C1 segment of cervical spinal cord (tissue), 14 donors: ENCODE results near the gene YAF2.

Experiments used
- DNase-seq, 14 donors: peaks; one replicate each; lab custom pipeline; 2025; lab: John Stamatoyannopoulos, UW

The YAF2 gene, protein sequence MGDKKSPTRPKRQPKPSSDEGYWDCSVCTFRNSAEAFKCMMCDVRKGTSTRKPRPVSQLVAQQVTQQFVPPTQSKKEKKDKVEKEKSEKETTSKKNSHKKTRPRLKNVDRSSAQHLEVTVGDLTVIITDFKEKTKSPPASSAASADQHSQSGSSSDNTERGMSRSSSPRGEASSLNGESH

DNA sequence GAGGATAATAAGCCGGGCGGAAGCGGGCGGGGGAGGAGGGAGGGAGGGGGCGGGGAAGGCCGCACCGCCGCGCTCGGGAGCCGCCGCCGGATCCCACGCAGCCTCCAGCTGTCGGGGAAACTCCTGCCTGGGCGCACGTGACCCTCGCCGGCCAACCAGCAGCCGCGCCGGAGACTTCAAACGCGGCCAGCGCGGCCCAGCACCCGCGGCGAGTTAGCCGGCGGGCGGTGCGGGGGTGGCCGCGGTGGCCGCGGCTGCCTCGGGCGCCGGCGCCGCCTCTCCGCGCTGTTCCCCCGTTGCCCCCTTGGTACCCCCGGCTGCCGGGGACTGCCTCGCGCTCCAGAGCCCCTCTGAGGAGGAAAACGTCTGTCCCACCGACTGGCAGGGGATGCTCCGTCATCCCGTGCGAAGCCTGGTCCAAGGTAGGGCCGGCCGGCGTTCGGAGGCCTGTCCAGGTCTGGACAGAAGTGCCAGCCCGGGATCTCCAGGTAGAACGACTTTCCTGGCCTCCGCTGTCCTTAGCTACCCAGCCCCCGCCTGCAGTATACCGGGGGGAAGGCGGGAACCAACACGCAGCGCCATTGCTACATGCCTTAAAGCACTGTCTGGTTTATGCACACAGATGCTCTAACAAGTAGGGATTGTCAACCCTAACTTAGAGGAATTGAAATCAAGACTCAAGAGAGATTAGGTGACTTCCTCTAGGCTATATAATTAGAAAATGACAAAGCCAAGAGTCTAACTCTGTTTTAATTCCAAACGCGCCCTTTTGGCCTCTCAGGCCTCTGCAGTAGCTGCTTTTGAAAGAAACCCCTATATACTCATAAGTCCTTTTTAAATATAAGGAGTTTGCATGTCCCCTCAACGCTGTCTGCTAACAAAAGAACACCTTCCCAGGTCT, at the start of gene YAF2:
TSS of gene YAF2 (minus strand) at position 9 of the 901 bp plus-strand sequence. CDS start 68 bp downstream, outside the sequence.
- peak; percentile 17 to 91 (median 82) for DNase-seq

DNA sequence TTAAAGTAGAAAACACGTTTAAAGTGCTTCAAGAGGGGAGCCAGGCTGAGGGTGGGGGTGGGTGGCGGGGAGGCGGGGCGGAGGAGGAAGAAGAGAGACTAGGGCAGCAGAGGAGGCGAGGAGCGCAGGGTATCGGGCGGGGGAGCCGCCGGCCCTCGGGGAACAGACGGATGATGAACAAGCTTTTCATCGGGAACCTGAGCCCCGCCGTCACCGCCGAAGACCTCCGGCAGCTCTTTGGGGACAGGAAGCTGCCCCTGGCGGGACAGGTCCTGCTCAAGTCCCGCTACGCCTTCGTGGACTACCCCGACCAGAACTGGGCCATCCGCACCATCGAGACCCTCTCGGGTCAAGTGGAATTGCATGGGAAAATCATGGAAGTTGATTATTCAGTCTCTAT, 48.7 kb upstream of the YAF2 start:
- no peak for DNase-seq

DNA sequence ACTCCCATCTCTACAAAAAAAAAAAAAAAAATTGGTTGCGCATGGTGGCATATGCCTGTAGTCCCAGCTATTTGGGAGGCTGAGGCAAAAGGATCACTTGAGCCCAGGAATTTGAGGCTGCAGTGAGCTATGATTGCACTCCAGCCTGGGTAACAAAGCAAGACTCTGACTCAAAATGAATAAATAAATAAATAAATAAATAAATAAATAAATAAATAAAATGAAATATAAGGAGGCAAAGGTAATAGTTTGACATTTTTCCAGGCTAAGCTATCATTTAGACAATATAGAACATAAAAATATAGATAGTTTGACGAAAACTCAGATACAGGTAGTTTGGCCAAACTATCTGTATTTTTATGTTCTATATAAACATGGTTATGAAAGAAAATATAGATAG, 47.4 kb upstream of the YAF2 start:
- DNase-seq, result no peak

DNA sequence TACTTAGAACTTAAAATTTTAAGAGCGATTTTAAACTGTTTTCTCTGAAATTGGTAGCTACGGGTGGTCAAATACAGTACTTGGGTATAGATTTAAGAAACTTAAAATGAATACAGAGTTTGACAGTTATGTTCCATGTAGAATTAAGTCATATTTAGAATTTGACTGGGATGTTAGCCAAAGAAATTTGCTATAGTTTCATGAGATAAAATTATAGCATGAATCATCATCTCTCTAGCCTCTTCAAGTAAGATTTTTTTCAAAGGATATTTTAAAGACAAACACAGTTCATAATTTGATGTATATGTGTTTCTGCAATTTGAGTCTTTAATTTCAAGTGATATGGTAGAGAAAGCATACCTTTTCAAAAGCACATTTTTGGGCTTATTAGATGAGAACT, 46.8 kb upstream of the YAF2 start:
- no peak for DNase-seq

DNA sequence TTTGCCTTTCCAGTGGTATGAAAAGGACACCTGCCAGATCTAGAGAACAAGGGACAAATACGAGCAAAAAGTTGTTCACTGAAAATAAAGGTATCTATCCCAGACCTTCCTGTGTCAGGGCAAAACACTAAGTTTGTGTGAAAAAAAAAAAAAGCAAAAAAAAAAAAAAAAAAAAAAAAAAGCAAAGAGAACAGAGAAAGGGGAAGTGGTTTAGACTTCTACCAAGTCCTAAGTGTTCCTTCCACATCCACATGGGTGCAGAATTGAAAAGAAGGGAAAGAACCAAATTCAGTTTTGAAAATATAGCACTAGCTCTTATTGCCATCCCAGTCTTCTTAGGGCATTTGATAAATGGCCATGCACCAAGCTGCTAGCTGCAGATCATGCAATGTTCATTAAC, 46.1 kb upstream of the YAF2 start:
- DNase-seq, result no peak

DNA sequence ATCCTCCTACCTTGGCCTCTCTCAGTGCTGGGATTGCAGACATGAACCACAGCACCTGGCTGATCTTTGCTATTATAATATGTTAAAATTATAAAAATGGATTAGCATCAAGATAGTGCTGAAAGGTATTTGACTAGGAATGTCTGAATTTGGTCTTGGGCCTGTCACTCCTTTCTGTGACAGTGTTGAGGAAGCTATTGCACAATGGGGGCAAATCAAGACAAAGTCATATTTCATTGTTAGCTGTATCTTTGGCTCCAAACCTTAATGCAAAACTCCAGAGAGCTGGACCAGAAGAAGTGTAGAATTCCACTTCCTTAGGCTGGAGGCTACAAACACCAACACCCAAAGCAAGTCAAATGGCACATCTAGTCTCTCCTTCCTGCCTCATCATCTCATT, 45.7 kb upstream of the YAF2 start:
- no peak for DNase-seq

DNA sequence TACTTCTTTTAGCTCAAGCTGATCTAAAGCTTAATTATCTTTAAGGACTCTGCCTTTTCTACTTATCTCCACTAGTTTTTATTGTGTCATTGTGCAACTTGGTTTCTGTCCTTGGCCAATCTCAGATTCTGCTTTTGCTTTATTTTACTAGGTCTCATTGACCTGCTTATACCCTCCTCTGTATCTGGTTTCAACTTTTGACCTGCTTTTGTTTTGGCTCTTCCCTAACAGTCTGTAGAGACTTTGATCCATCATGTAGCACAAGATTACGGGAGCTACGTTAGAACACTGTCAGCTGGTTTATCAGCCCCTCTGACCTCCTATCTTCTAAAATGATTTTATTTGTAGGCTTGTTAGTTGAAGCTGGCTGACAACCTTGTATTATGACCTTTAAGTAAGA, 44.2 kb upstream of the YAF2 start:
- DNase-seq, result no peak

DNA sequence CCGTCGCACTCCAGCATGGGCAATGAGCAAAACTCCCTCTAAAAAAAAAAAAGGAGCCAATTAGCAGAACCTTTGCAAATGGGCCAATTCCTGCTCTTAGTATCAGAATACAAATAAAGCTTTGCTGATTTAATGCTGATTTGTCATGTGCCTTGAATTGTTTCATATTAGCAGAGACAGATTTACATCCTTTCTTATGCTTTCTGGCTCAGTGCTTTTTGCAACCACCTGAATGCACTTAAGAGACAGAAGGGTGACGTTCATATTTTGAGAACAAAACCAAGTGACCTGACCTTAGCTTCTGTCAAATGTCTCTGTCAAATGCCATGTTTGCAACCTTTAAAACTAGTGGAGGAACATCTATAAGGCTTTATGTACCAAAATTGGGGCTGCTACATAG, 43.8 kb upstream of the YAF2 start:
- no peak for DNase-seq

DNA sequence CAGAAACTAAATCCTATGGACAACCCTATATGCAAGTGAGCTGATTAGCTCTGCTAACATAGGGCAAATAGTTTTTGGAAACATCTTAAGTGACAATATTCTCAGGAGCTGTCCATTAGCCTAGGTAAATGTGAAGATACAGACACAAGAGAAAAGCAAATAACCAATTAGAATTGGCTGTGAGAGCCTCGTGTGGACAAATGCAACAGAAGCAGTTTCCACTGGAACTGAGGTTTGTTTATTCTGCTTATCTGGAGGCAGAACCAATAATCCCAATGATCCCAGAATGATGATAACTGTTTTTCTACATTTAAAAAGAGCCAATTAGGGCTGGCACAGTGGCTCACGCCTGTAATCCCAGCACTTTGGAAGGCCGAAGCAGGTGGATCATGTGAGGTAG, 43.2 kb upstream of the YAF2 start:
- no peak for DNase-seq

DNA sequence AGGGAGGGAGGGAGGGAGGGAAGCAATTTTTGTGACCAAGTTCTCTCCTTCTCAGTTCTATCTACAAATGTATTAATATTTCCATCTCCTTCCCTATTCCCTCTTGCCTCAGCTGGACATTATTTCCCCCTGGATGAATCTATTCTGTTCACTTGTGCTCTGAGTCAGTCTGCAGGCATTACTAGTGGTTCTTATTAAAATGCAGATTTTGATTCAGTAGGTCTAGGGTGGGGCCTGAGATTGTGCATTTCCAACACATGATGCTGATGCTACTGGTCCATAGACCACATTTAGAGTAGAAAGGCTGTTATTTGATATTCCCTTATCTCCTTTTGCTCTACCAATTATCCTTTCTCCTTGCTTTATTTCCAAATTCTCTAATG, 40.1 kb upstream of the YAF2 start:
- no peak for DNase-seq

DNA sequence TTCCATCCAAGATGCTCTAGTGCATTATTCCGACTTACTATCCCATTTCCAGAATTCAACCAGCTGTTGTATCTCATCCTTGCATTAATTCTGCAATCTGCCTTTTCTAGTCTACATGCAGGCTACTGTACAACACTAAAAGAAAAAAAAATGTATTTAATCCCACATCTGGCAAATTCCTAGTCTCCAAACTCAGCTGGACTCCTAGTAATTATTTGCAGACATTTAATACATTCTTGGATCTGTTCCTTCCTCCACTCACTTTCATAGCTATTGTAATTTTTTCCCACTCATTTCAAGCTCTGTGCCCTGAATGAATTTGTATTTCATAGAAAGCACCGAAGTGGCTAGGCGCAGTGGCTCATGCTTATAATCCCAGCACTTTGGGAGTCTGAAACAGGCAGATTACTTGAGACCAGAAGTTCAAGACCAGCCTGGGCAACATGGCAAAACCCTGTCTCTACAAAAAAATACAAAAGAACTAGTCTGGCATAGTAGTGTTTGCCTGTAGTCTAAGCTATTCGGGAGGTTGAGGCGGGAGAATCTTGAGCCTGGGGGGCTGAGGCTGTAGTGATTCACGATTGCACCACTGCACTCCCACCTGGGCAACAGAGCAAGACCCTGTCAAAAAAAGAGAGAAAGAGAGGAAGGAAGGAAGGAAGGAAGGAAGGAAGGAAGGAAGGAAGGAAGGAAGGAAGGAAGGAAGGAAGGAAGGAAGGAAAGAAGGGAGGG, 39.5 kb upstream of the YAF2 start:
- no peak for DNase-seq

DNA sequence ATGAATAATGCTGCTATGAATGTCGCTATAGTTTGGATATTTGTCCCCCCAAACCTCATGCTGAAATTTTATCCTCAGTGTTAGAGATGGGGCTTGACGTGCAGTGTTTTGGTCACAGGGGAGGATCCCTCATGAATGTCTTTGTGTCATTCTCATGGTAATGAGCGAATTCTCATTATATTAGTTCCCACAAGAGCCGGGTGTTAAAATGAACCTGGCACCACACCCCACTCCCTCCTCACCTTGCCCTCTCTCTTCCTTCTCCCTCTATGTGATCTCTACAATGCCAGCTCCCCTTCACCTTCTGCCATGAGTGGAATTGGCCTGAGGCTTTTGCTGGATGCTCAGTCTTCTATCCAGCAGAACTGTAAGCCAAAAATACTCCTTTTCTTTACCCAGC, 37.5 kb upstream of the YAF2 start:
- no peak for DNase-seq

DNA sequence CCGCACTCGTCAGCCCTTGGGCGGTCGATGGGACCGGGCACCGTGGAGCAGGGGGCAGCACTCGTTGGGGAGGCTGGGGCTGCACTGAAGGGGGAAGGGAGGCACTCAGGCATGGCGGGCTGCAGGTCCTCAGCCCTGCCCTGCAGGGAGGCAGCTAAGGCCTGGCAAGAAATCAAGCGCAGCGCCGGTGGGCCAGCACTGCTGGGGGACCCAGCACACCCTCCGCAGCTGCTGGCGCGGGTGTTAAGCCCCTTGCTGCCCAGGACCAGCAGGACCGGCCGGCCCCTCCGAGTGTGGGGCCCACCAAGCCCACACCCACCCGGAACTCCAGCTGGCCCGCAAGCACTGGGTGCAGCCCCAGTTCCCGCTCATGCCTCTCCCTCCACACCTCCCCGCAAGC, 35.7 kb upstream of the YAF2 start:
- no peak for DNase-seq

DNA sequence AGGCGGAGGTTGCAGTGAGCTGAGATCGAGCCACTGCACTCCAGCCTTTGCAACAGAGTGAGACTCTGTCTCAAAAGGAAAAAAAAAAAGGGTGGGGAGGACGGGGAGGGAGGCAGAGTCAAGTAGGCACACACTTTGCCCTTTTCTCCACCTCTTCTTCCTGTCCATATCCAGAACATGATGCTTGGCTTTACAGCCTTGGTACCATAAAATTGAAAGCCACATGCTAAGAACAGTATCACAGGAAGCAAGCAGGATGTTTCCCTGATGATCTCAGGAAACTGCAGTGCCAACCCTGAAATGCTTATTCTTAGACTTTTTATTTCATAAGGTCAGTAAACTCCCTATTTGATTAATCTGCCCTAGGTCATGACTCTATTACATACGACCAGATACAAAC, 32.5 kb upstream of the YAF2 start:
- no peak for DNase-seq

DNA sequence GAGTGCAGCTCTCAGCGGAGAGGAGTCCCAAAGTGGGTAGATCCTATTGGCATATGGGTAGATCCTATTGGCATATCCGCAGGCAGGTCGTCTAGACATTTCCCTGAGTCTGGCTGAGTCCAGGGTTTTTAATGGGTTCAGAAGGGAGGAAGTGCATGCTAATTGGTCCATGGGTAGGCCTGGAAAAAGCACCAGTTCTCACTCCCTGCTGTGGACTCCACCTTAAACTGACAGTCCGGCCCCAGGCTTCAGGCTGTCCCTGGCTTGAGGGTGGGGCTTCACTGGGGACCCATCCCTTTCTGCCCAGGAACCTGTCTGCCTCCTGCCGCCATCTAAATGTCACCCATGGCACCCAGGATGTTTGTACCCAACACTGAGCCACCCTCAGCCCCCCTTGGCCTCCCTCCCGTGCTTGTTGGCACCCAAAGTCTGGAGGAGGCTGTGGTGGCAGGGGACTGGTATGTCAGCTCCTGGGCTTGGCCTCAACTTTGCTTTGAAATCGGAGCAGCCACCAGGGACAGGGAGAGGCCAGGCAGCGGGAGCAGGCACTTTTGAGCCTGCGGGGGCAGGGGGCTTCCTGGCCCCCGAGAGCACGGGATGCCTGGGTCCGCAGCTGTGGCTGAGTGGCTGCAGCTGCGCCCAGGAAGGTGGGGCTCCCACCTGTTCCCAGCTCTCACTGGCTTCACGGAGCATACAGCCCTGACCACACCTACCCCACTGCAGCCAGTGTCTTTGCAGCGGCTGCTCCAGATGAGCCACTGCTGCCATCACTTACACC, 29.6 kb upstream of the YAF2 start:
- no peak for DNase-seq

DNA sequence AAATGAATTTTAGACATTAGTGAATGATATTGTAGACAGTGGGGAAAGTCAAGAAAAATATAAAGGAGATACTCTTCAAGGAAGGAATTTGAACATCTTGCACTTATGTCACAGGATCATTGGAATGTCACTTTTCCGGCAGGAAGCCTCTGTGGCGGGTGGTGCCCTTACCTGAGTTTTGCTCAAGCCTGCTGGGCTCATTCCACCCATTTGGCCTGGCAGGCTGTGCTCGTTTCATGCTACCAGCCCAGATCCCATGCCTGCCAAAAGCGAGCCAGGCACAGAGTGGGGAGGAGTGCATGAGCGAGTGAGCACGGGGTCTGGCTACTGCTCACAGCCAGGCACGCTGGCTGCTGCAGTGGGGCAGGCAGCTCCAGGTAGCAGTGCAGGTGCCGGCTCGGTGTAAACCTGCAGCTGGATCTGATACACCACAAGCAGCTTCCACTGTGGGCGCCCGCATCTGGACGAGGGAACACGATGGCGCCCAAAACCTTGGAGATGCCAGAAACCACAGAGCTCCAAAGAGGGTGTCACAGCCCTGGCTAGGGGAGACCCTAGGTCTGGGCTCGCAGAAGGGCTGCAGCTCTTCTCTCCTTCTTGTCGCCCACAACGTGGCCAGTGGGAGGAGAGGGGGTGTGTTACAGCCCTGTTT, 28.7 kb upstream of the YAF2 start:
- no peak for DNase-seq

DNA sequence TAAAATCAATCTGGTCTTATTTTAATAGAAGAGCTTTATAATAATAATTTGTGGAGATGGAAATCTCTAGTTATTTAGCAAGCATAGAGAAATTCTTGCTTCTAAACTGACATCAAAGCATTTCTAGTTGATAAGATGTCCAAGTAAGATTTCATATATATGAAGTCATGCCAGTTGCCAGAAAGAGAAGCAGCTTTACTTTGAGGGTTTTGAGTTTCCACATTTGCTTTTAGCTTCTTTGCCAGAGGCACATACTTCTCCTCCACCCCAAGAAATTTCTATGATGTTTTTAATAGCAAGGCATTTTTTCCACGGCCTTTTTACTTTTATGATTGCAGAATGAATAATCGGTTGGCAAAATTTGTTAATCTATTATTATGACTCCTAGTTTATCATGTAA, 24.2 kb upstream of the YAF2 start:
- no peak for DNase-seq

DNA sequence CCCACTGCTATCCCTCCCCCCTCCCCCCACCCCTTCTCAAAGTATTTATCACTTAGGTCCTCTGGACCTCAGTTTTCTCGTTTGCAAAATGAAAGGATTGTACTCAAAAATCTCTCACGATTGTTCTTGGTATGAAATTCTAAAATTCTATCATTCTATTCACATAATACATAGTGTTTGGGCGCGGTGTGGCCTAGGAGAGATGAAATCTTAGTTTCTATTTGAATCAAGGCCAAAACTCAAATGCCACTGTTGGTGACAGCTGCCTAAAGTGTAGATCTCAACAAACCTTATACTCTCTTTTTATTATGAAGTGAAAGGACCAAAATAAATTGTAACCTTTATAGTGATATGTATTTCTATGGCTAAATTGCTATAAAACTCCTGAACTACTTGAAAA, 23.7 kb upstream of the YAF2 start:
- no peak for DNase-seq

DNA sequence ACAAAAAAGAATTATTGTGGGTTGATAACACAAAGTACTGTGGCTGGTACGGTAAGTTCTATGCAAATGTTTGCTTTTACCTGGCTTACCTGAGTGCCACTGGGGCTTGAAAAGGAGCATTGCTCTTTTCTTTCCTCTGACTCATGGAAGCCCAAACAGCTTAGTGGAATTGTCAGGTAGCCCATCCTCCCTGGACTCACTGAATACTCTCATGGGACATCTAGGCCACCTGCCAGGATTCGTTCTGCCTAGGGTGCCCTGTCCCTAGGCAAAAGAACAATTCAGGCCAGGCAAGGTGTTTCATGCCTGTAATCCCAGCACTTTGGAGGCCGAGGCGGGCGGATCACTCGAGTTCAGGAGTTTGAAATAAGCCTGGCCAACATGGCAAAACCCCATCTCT, 22.5 kb upstream of the YAF2 start:
- DNase-seq, result no peak

DNA sequence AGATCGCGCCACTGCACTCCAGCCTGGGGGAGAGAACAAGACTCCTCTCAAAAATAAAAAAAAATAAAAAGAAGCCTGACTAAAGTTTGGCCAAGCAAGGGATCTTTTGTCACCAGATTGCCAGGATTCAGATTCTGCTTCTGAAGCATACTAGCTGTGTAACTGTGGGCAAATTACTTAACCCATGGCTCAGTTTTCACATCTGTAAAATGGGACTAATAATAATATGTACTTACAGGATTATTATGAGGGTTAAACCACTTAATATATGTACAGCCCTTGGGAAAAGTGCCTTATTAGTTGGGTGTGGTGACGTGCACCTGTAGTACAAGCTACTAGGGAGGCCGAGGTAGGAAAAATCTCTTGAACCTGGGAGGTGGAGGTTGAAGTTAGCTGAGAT, 21.7 kb upstream of the YAF2 start:
- DNase-seq, result no peak

DNA sequence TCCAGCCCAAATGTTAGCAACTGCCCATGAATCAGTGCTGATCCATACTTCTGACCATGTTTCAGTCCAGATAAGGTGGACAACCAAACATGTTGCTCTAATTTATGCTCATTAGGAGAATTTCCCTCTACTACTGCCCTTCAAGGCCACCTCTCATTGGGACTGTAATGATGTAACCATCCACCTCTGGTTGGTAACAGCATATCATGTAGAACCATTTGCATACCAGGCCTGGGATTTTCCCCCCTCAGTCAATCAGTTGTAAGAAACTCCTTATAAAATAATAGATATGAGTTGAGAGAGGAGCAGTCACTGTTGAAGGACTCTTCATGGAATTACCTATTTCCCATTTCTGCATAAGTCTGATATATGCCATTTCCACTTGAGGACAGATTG, 17.8 kb upstream of the YAF2 start:
- no peak for DNase-seq
